ENCODE results near the gene CALCB. TPM values are rescaled to one million over a fixed set of nuclear protein-coding genes. Genes with fewer than 3 reads are reported as not detected.

The CALCB gene
- total and polyA plus RNA-seq, 2 of the 4 experiments (the other 2 are of a cell fraction): not detected

- H3K4me3 ChIP-seq (ENCODE audit: insufficient read depth, low read depth, low read length): no peak overlapping the region
- WGBS, 2 experiments (ENCODE audit: extremely low coverage in 2 of 2, insufficient read length in 1 of 2): no CpG with 5 or more reads among the region's 1 CpG
- H4K8ac ChIP-seq (ENCODE audit: low read depth in 2 of 2, low read length in 2 of 2): no peak overlapping the region
- no peak overlapping the region for H3K56ac ChIP-seq (ENCODE audit: extremely low read depth, insufficient read depth, low read length)
- H2BK20ac ChIP-seq (ENCODE audit: low read depth, low read length): no peak overlapping the region
- CTCF ChIA-PET: no interaction called here
- DNase-seq: no peak
- H3K9me3 ChIP-seq (ENCODE audit: control insufficient read depth, insufficient read depth, low read length): no peaks in the 10 kb centered on the region
- H4K5ac ChIP-seq (ENCODE audit: low read depth, low read length): no peak overlapping the region
- no peak overlapping the region for H3K4ac ChIP-seq (ENCODE audit: low read depth, low read length)
- H3K9ac ChIP-seq (ENCODE audit: low read depth, low read length): no peak overlapping the region
- no peak overlapping the region for H4K91ac ChIP-seq (ENCODE audit: insufficient read depth, low read depth, low read length)
- H3K4me1 ChIP-seq (ENCODE audit: control insufficient read depth, insufficient read depth, low read length): no peaks in the 10 kb centered on the region
- H3K36me3 ChIP-seq (ENCODE audit: control insufficient read depth, insufficient read depth, low read length): no peaks in the 10 kb centered on the region
- no peak overlapping the region for H3K27ac ChIP-seq (ENCODE audit: insufficient read depth, low read length)
- intact Hi-C loops (cut with micrococcal nuclease): no loop called here
- no peak for ATAC-seq (ENCODE audit: low read depth)
- no peaks in the 10 kb centered on the region for H3K27me3 ChIP-seq (ENCODE audit: control insufficient read depth, insufficient read depth, low read length)
- H2AK9ac ChIP-seq (replicated peaks; ENCODE audit: low read depth, low read length, poor library complexity): no peak overlapping the region
- no peaks in the 10 kb centered on the region for H3K9me1 ChIP-seq (ENCODE audit: insufficient read depth, low read length)
- no peak overlapping the region for H2AK5ac ChIP-seq (ENCODE audit: low read depth, low read length)
- H2BK15ac ChIP-seq (ENCODE audit: low read depth, low read length): no peak overlapping the region
- no peak overlapping the region for H3K4me2 ChIP-seq (ENCODE audit: low read depth, low read length)
- in situ Hi-C loops (cut with MboI; ENCODE audit: low sequenced_read_pairs): no loop called here
- no peak overlapping the region for H2BK120ac ChIP-seq (ENCODE audit: low read depth, low read length)
- H2BK5ac ChIP-seq (ENCODE audit: low read depth, low read length, poor library complexity, severe bottlenecking): no peak overlapping the region
- H3K18ac ChIP-seq (ENCODE audit: low read depth, low read length): no peak overlapping the region
- no peak overlapping the region for H3K14ac ChIP-seq (replicated peaks; ENCODE audit: low read depth, low read length)
- POLR2A ChIA-PET (ENCODE audit: unreplicated experiment): no interaction called here
- H2AFZ ChIP-seq (replicated peaks; ENCODE audit: low read length, poor library complexity): no peak overlapping the region
- no peaks in the 10 kb centered on the region for H3K79me1 ChIP-seq (ENCODE audit: low read depth in 1 of 2, low read length in 2 of 2)
- BruUV-seq (replicated peaks): no TSS peak
- H3K23ac ChIP-seq (ENCODE audit: low read depth, low read length): no peak overlapping the region
- TF ChIP-seq CTCF (conservative IDR thresholded peaks at IDR 0.05; ENCODE audit: low read depth, low read length): no peak
- TF ChIP-seq RAD21 (IDR thresholded peaks at IDR 0.05; ENCODE audit: low read length): no peak
- TF ChIP-seq MAFK (IDR thresholded peaks at IDR 0.05; ENCODE audit: low read depth, low read length): no peak
- no peak for TF ChIP-seq CEBPB (IDR thresholded peaks at IDR 0.05; ENCODE audit: low read depth, low read length)
- no peak for TF ChIP-seq MAZ (IDR thresholded peaks at IDR 0.05; ENCODE audit: borderline replicate concordance, low read depth, low read length)
- TF ChIP-seq NFE2L2 (IDR thresholded peaks at IDR 0.05; ENCODE audit: low read depth, low read length): no peak
- TF ChIP-seq MXI1 (IDR thresholded peaks at IDR 0.05; ENCODE audit: borderline replicate concordance, low read depth, low read length): no peak
- no peak for TF ChIP-seq RFX5 (IDR thresholded peaks at IDR 0.05; ENCODE audit: low read depth, low read length)
- TF ChIP-seq ELK1 (IDR thresholded peaks at IDR 0.05; ENCODE audit: borderline replicate concordance, low read depth, low read length): no peak
- TF ChIP-seq BHLHE40 (IDR thresholded peaks at IDR 0.05; ENCODE audit: low read depth, low read length): no peak
- H4K20me1 ChIP-seq (ENCODE audit: insufficient read depth, low read length): no peaks in the 10 kb centered on the region
- dilution Hi-C loops (cut with HindIII; ENCODE audit: low sequenced_read_pairs, unreplicated experiment): no loop called here
These were observed 16.1 kb upstream of the CALCB start for GRCh38 chr11:15057329-15057728.
